Loucy (cell line): ENCODE data around the gene FNTB.

Experiments
- CTCF ChIP-seq: fragments of 200-600 bp; sonication (generic); conservative IDR thresholded peaks from 2 replicates; pipeline ENCODE4 v1.5.1; 2014; ENCODE audit warnings: mild to moderate bottlenecking, antibody characterized with exemption, low read length
- EZH2phosphoT487 ChIP-seq: fragments of 200-600 bp; IDR thresholded peaks from 2 replicates; pipeline ENCODE4 v1.6.1; 2018; ENCODE audit warnings: antibody characterized with exemption, mild to moderate bottlenecking, moderate library complexity, borderline replicate concordance

DNA sequence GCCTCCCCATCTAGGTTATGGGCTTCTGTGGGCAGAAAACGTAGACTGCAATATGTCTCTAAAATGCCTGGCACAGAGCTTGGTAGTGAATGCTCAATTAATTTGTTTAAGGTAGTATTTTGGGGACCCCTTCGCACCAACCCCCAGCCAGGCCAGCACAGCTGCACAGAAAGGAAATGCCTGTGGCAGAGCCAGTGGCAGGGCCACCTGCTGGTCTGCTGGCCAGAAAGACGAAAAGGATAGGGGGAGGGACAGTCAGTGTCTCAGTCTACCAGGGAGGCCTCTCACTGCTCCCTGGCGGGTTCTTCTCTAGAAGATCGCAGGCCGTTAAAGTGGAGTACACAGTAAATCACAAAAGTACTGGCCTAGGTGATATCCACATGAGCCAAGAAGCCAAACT, 18.0 kb upstream of the FNTB start:
- TF ChIP-seq CTCF (peak; percentile 46), EZH2phosphoT487 (no peak)
